ENCODE data around the gene GFER.

GFER gene

DNA sequence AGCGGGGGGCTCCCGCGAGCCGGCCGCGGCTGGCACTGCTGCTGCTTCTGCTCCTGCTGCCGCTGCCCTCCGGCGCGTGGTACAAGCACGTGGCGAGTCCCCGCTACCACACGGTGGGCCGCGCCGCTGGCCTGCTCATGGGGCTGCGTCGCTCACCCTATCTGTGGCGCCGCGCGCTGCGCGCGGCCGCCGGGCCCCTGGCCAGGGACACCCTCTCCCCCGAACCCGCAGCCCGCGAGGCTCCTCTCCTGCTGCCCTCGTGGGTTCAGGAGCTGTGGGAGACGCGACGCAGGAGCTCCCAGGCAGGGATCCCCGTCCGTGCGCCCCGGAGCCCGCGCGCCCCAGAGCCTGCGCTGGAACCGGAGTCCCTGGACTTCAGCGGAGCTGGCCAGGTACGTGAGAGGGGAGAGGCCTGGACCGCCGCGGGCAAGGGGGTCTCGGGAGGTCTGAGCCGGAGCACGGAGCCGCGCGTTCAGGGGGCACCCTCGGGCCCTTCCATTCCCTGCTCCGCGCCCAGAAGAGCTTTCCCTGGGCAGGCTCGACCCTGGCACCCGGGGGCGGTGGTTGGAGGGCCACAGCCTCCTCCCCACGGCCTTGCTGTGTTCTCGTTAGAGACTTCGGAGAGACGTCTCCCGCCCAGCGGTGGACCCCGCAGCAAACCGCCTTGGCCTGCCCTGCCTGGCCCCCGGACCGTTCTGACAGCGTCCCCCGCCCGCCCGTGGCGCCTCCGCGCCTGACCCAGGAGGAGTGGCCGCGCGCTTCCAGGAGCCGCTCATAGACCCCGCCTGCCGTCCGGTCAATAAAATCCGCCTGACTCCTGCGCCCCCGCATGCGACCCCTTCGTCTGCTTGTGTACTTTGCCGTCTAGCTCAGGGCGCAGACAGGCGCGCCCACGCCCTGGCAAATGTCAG lies 36.2 kb downstream of the GFER start (continued):
- TF ChIP-seq, protein P1, sequence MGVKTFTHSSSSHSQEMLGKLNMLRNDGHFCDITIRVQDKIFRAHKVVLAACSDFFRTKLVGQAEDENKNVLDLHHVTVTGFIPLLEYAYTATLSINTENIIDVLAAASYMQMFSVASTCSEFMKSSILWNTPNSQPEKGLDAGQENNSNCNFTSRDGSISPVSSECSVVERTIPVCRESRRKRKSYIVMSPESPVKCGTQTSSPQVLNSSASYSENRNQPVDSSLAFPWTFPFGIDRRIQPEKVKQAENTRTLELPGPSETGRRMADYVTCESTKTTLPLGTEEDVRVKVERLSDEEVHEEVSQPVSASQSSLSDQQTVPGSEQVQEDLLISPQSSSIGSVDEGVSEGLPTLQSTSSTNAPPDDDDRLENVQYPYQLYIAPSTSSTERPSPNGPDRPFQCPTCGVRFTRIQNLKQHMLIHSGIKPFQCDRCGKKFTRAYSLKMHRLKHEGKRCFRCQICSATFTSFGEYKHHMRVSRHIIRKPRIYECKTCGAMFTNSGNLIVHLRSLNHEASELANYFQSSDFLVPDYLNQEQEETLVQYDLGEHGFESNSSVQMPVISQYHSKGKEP (tag by site-specific recombination; IDR thresholded peaks at IDR 0.05) = no peak
- TF ChIP-seq ZBTB48 (tag by site-specific recombination; IDR thresholded peaks at IDR 0.05) (no peak), ZFHX2 (tag by site-specific recombination; conservative IDR thresholded peaks at IDR 0.05) (peak; percentile 93), ZNF600 (tag by site-specific recombination; IDR thresholded peaks at IDR 0.05) (0 out of 2 replicates have a peak, but pooled peaks have one; percentile 16), EGR2 (tag by site-specific recombination; IDR thresholded peaks at IDR 0.05; ENCODE audit: low read depth) (peak; percentile 57)

DNA sequence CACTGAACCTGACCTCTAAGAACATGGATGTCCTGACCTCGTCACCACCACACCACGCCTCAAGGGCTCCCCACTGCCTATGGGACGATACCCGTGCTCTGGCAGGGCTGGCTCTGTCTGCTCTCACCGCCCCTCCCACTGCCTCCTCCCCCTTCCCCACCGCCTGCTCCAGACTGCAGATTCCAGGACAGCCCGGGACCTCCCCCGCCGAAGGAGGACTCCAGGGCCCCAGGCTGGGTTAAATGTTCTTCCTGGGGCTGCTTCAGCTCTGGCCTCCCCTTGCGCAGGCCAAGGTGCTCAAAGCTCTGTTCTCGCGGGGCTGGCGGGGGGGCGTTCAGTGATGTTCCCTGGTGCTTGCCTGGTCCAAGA lies 38.7 kb downstream of the GFER start:
- POLR2A ChIA-PET = interaction anchor here (0.6 to 3.2 kb wide), 8 partner anchors 11 to 246 kb away, joined by 5 to 18 read pairs (median 6); partner anchors contain the start of genes PGP and TRAF7
- H3K4me3 ChIP-seq (ENCODE audit: low read depth, low read length) = peak overlapping the region; percentile 13; the same call in 1 of the 2 replicates
- TF ChIP-seq GLIS2 (tag by site-specific recombination; IDR thresholded peaks at IDR 0.05) = peak; percentile 10; the same call in 1 of the 2 replicates
- no peak for TF ChIP-seq ZNF830 (tag by site-specific recombination; IDR thresholded peaks at IDR 0.05; ENCODE audit: low read depth)
- TF ChIP-seq SETDB1 (IDR thresholded peaks at IDR 0.05; ENCODE audit: insufficient read length, low read length) = no peak
- peak; percentile 76 for TF ChIP-seq ZNF600 (tag by site-specific recombination; IDR thresholded peaks at IDR 0.05)
- TF ChIP-seq ZBTB48 (tag by site-specific recombination; IDR thresholded peaks at IDR 0.05) = no peak
- TF ChIP-seq ZNF341 (tag by site-specific recombination; IDR thresholded peaks at IDR 0.05; ENCODE audit: low read depth) = 0 out of 2 replicates have a peak, but pooled peaks have one; percentile 44
- no peak for TF ChIP-seq ZNF391 (tag by site-specific recombination; IDR thresholded peaks at IDR 0.05; ENCODE audit: borderline replicate concordance, low read depth)
- peak; percentile 56 for TF ChIP-seq EGR2 (tag by site-specific recombination; IDR thresholded peaks at IDR 0.05; ENCODE audit: low read depth)
- TF ChIP-seq ZNF768 (tag by site-specific recombination; IDR thresholded peaks at IDR 0.05) = no peak
- TF ChIP-seq ZBTB20 (tag by site-specific recombination; IDR thresholded peaks at IDR 0.05) = peak; percentile 96
- TF ChIP-seq ZBTB21 (tag by site-specific recombination; IDR thresholded peaks at IDR 0.05) = no peak
- TF ChIP-seq ZNF302 (tag by site-specific recombination; IDR thresholded peaks at IDR 0.05; ENCODE audit: low read depth) = no peak
- no peak for TF ChIP-seq KLF16 (tag by site-specific recombination; IDR thresholded peaks at IDR 0.05)
- TF ChIP-seq ZNF530 (tag by site-specific recombination; IDR thresholded peaks at IDR 0.05; ENCODE audit: low read depth) = no peak
- TF ChIP-seq ZNF311 (tag by site-specific recombination; IDR thresholded peaks at IDR 0.05; ENCODE audit: borderline replicate concordance) = no peak
- TF ChIP-seq ZNF324 (tag by site-specific recombination; IDR thresholded peaks at IDR 0.05) = no peak
- TF ChIP-seq, protein P2, sequence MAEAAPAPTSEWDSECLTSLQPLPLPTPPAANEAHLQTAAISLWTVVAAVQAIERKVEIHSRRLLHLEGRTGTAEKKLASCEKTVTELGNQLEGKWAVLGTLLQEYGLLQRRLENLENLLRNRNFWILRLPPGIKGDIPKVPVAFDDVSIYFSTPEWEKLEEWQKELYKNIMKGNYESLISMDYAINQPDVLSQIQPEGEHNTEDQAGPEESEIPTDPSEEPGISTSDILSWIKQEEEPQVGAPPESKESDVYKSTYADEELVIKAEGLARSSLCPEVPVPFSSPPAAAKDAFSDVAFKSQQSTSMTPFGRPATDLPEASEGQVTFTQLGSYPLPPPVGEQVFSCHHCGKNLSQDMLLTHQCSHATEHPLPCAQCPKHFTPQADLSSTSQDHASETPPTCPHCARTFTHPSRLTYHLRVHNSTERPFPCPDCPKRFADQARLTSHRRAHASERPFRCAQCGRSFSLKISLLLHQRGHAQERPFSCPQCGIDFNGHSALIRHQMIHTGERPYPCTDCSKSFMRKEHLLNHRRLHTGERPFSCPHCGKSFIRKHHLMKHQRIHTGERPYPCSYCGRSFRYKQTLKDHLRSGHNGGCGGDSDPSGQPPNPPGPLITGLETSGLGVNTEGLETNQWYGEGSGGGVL (tag by site-specific recombination; IDR thresholded peaks at IDR 0.05) = peak; percentile 81
- no peak for TF ChIP-seq ZBTB8A (tag by site-specific recombination; IDR thresholded peaks at IDR 0.05)
- TF ChIP-seq ZNF426 (tag by site-specific recombination; IDR thresholded peaks at IDR 0.05) = no peak
- 0 out of 2 replicates have a peak, but pooled peaks have one; percentile 10 for TF ChIP-seq ZFHX2 (tag by site-specific recombination; conservative IDR thresholded peaks at IDR 0.05)

More for the DNA sequence above, 38.7 kb downstream of the GFER start:
- CTCF ChIA-PET = interaction anchor here (0.6 to 3.9 kb wide), 17 partner anchors 10 to 185 kb away, joined by 3 to 35 read pairs (median 5); partner anchors contain the start of genes NTHL1, TRAF7 and TSC2
- H3K36me3 ChIP-seq (ENCODE audit: control insufficient read depth in 2 of 2, insufficient read depth in 1 of 2, low read length in 2 of 2) = no peaks in the 10 kb centered on the region
- peaks cover 3% of the 10 kb centered on the region; the same call in 1 of the 2 replicates for H3K4me1 ChIP-seq (ENCODE audit: control insufficient read depth, insufficient read depth, low read length)
- H3K9me3 ChIP-seq (ENCODE audit: control insufficient read depth, insufficient read depth, low read depth, low read length) = no peaks in the 10 kb centered on the region
- H3K27ac ChIP-seq (ENCODE audit: extremely low read depth, low read depth, low read length) = no peak overlapping the region
